Ascending aorta (tissue), 2 donors: ENCODE measurements around the gene FGFR3. TPM values are rescaled to one million over a fixed set of nuclear protein-coding genes. Genes with fewer than 3 reads are reported as not detected.

Experiments used
- DNase-seq, 2 donors: peaks; one replicate each; pipeline ENCODE4 v3.0.0-alpha.2; 2019; ENCODE audit warnings: low spot score in 2 of 2
- H3K27ac ChIP-seq, 2 donors: fragments of 200-600 bp; sonication (generic); one replicate each; pipeline ENCODE4 v1.5.1; 2016 to 2017; ENCODE audit warnings: mild to moderate bottlenecking in 1 of 2
- H3K27me3 ChIP-seq: fragments of 200-600 bp; sonication (generic); one replicate; pipeline ENCODE4 v1.5.1; 2017
- H3K36me3 ChIP-seq, 2 donors: fragments of 200-600 bp; sonication (generic); one replicate each; pipeline ENCODE4 v1.5.1; 2016
- H3K4me1 ChIP-seq, 2 donors: fragments of 200-600 bp; sonication (generic); one replicate each; pipeline ENCODE4 v1.5.1; 2016 to 2017; ENCODE audit warnings: mild to moderate bottlenecking in 1 of 2
- H3K4me3 ChIP-seq, 2 donors: fragments of 200-600 bp; sonication (generic); one replicate each; pipeline ENCODE4 v1.5.1; 2016 to 2017; ENCODE audit warnings: mild to moderate bottlenecking in 1 of 2
- H3K9me3 ChIP-seq, 2 donors: fragments of 200-600 bp; sonication (generic); one replicate each; pipeline ENCODE4 v1.5.1; 2016
- intact Hi-C: fragments of 100-400 bp; cut with DNase I; formaldehyde crosslinking; loops from one replicate; pipeline ENCODE4 v1.15.1; 2023
- total RNA-seq: library from RNA; depleted of rRNA; stranded (reverse); fragments of >200 nt; gene quantifications from one replicate; pipeline ENCODE4 v1.1.0, GENCODE V29; 2016
- TF ChIP-seq, protein P1 (sequence below), 3 experiments: fragments of 200-600 bp in 2 of 3; fragments of 450-650 bp in 1 of 3; sonication (generic) in 2 of 3; IDR thresholded peaks; one replicate each; pipeline ENCODE4 v1.5.1; 2016 to 2019; ENCODE audit warnings: antibody characterized with exemption in 3 of 3, mild to moderate bottlenecking in 1 of 3, moderate library complexity in 1 of 3

Gene FGFR3
- total RNA-seq, 1 donor from 2014 or later, result 3.7 TPM

DNA sequence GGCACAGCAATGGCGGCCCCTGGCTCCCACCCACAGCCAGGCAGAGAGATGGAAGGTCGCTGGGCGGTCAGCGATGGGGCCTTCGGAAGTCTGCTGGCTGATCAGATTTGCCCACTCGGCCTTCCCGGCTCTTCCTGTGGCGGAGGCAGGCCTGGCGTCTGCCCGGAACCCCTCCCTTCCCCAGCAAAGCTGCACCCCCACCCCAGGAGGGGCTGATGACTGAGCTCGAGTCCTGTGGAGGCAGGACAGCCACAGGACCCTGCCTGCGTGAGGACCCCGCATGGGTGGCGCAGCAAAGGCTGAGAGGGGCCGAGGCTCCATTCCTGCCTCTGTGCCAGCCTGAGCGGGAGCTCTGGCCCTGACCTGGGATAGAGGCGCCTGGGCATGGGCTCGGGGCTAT lies 37.0 kb upstream of the FGFR3 start:
- Histone ChIP-seq H3K27me3 (no peaks in the 10 kb centered on the region), H3K9me3 (no peaks in the 10 kb centered on the region), H3K36me3 (no peaks in the 10 kb centered on the region), H3K4me3 (no peak overlapping the region), H3K27ac (no peak overlapping the region), H3K4me1 (no peaks in the 10 kb centered on the region)
- intact Hi-C loops, result no loop called here
- DNase-seq, result no peak
- TF ChIP-seq, protein P1, sequence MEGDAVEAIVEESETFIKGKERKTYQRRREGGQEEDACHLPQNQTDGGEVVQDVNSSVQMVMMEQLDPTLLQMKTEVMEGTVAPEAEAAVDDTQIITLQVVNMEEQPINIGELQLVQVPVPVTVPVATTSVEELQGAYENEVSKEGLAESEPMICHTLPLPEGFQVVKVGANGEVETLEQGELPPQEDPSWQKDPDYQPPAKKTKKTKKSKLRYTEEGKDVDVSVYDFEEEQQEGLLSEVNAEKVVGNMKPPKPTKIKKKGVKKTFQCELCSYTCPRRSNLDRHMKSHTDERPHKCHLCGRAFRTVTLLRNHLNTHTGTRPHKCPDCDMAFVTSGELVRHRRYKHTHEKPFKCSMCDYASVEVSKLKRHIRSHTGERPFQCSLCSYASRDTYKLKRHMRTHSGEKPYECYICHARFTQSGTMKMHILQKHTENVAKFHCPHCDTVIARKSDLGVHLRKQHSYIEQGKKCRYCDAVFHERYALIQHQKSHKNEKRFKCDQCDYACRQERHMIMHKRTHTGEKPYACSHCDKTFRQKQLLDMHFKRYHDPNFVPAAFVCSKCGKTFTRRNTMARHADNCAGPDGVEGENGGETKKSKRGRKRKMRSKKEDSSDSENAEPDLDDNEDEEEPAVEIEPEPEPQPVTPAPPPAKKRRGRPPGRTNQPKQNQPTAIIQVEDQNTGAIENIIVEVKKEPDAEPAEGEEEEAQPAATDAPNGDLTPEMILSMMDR (IDR thresholded peaks at IDR 0.05), result no peak

DNA sequence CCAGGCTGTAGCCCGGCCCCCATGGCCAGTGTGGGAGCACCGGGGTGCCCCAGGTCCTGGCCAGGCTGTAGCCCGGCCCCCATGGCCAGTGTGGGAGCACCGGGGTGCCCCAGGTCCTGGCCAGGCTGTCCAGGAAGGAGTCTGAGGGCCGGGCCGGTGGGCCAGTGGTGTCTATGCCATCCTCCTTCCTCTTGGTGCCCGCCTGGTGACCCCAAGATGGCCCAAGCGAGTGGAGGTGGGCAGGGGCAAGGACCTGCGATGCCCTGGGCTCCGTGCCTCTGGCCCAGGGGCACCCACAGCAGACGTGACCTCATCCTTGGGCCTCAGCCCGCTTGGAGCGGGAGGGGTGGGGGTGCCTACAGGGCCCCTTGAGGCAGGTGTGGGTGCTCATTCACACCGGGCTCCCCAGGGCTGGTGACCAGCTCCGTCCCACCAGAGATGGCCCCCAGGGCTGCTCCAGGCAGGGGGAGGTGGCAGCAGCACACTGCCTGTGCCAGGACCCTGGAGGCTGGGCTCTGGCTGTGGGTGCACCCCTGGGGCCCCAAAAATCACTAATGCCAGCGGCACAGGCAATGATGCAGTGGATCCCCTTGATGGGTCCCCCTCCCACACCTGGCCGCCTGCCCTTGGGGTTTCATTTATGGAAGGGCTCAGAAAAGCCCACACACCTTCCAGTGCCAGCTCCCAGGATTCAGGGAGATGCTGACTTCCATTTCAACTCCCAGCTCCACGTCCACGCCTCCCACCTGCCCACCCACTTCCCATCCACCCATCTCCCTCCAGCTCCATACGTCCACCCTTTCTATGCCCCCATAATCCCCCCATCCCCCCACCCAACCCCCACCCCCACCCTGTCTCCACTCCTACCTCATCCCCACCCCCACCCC lies 36.0 kb upstream of the FGFR3 start:
- Histone ChIP-seq H3K36me3 (no peaks in the 10 kb centered on the region), H3K4me3 (no peak overlapping the region), H3K27ac (no peak overlapping the region), H3K27me3 (no peaks in the 10 kb centered on the region), H3K4me1 (no peaks in the 10 kb centered on the region), H3K9me3 (no peaks in the 10 kb centered on the region)
- TF ChIP-seq, protein P1 (IDR thresholded peaks at IDR 0.05), result no peak
- intact Hi-C loops, result no loop called here
- no peak for DNase-seq

DNA sequence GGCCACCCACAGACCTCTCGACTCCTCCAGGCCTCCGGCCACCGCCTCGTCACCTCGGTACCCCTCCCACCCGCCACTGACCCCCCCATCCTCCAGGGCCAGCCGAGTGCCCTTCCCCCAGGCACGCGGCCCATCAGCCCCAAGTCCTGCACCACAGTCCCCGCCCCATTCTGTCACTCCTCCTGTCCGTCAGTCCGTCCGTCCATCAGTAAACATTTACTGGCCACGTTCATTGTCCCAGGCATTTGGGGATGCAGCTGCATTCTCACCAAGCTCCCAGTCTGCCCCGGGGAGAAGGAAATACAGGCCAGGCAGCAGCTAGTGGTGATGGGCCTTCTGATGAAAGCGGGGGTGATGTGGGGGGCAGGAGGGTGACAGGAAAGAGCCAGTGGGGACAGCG lies 35.3 kb upstream of the FGFR3 start:
- intact Hi-C loops, result no loop called here
- DNase-seq, result no peak
- TF ChIP-seq, protein P1 (IDR thresholded peaks at IDR 0.05), result no peak
- H3K9me3 ChIP-seq, result no peaks in the 10 kb centered on the region
- H3K27ac ChIP-seq, result no peak overlapping the region
- no peaks in the 10 kb centered on the region for H3K27me3 ChIP-seq
- no peak overlapping the region for H3K4me3 ChIP-seq
- H3K36me3 ChIP-seq, result no peaks in the 10 kb centered on the region
- no peaks in the 10 kb centered on the region for H3K4me1 ChIP-seq

DNA sequence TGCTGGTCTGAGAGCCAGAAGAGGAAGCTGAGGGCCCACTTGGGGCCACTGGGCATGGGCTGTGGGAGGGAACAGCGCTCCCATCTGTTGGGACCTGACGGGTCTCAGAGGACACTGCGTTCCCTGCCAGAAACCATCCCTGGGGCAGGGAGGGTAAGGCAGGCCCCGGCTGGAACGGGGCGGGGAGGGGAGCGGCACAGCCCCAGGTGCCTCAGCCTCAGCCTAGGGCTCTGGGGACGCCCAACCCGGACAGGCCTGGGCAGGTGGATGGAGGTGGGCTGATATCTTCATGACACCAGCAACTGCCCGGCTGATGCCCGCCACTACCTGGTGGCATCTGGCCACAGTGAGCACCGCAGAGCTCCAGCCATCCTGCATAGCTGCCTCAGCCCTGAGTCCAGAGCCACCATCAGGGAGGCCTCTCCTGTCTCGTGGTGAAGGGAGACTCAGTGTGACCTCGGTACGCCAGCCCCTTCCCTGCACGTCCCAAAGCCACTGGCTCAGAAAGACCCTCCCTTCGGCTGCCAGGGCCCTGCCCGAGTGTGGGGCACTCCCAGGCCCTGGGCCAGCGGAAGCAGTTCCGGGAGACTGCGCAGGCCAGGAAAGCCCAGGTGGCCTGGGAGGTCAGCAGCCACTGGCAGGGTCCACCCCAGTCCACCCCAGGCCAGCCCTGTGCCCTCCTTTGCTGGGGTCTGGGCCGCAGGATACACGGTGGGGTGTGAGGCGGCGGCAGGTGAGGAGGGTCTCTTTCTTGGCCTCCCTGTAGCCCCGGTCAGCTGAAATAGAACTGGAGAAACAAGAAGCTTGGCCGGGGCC lies 34.6 kb upstream of the FGFR3 start:
- Histone ChIP-seq H3K4me3 (no peak overlapping the region), H3K36me3 (no peaks in the 10 kb centered on the region), H3K27ac (no peak overlapping the region), H3K4me1 (peaks cover 0 to 2% of the 10 kb centered on the region in 2 donors), H3K9me3 (no peaks in the 10 kb centered on the region), H3K27me3 (no peaks in the 10 kb centered on the region)
- TF ChIP-seq, protein P1 (IDR thresholded peaks at IDR 0.05), result no peak
- no peak for DNase-seq
- intact Hi-C loops, result no loop called here

DNA sequence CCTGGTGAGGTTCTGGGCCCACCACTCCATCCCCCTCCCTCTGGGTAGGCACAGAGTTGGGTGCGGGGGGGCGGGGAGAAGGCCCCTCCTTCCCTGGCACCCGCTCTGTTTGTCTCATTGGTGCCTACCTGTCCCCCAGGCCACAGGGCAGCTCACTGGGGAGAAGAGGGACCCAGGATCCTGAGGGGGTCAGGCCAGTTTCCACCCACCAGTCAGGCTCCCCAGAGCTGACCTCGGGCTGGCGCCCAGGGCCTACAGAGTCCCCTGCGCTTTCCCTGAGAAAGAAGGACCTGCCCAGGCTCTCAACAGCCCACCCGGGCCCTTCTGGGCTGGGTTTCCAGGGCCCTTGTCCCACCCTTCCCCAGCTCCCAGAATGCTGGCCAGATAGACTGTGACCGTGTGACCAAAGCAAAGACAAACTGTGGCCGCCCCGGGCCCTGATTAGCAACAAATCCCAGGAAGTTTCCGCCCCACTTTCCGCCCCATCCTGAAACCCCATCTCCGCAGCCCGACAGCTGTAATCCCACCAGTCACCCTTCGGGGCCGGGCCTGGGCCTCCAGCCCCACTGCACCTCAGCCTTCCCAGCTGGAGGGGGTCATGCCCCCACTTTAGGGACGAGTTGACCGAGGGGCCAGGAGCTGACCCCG lies 33.8 kb upstream of the FGFR3 start:
- Histone ChIP-seq H3K9me3 (no peaks in the 10 kb centered on the region), H3K27me3 (no peaks in the 10 kb centered on the region), H3K36me3 (no peaks in the 10 kb centered on the region), H3K27ac (no peak overlapping the region), H3K4me3 (no peak overlapping the region), H3K4me1 (peaks cover 0 to 7% of the 10 kb centered on the region in 2 donors)
- intact Hi-C loops, result no loop called here
- TF ChIP-seq, protein P1 (IDR thresholded peaks at IDR 0.05), result no peak
- no peak for DNase-seq
